Testis (tissue), 3 donors: Measurements from ENCODE around the gene CLNK. TPM values are rescaled to one million over a fixed set of nuclear protein-coding genes. Genes with fewer than 3 reads are reported as not detected.

Experiments
- DNase-seq: peaks from one replicate; pipeline ENCODE4 v3.0.0-alpha.2; 2019
- H3K27ac ChIP-seq, 2 donors: fragments of 200-600 bp; sonication (generic); one replicate each; pipeline ENCODE4 v1.5.1; 2019
- H3K27me3 ChIP-seq: fragments of 200-600 bp; sonication (generic); one replicate; pipeline ENCODE4 v1.5.1; 2019
- H3K36me3 ChIP-seq: fragments of 200-600 bp; sonication (generic); one replicate; pipeline ENCODE4 v1.5.1; 2017; ENCODE audit warnings: low read depth; ENCODE audit errors: missing control alignments
- H3K4me1 ChIP-seq: fragments of 200-600 bp; sonication (generic); one replicate; pipeline ENCODE4 v1.5.1; 2019
- H3K4me3 ChIP-seq, 2 donors: fragments of 200-600 bp; sonication (generic); one replicate each; pipeline ENCODE4 v1.5.1; 2017 to 2019
- H3K9me3 ChIP-seq: fragments of 200-600 bp; sonication (generic); one replicate; pipeline ENCODE4 v1.5.1; 2017
- CTCF ChIP-seq, 3 experiments: fragments of 450-650 bp in 2 of 3; fragments of 200-600 bp in 1 of 3; sonication (generic) in 1 of 3; IDR thresholded peaks; one replicate each; pipeline ENCODE4 v1.5.1; 2016 to 2019; ENCODE audit warnings: antibody characterized with exemption in 3 of 3, mild to moderate bottlenecking in 2 of 3, moderate library complexity in 1 of 3
- POLR2A ChIP-seq: fragments of 450-650 bp; IDR thresholded peaks from one replicate; pipeline ENCODE4 v1.6.1; 2017; ENCODE audit warnings: antibody characterized with exemption, mild to moderate bottlenecking, moderate library complexity
- WGBS, 2 donors: methylation state at CpG; one replicate each; pipeline ENCODE4 v1.1.5; 2018; 5-methylcytosine and 5-hydroxymethylcytosine counted together
- intact Hi-C: fragments of 100-400 bp; cut with DNase I; formaldehyde crosslinking; loops from one replicate; pipeline ENCODE4 v1.15.1; 2023; ENCODE audit warnings: low total_unique reads
- polyA plus RNA-seq: library from polyadenylated mRNA; stranded (reverse); fragments of 350-450 nt; fragmentation: Illumina TruSeq; extraction: RNeasy Lipid Tissue Mini Kit (QIAGEN cat#74804); gene quantifications from one replicate; pipeline ENCODE4 v1.2.3, GENCODE V29; 2014; ENCODE audit warnings: low read depth, low replicate concordance; ENCODE audit not compliant: insufficient read depth
- total RNA-seq, 2 donors: library from RNA; depleted of rRNA; stranded (reverse); fragments of >200 nt; gene quantifications; one replicate each; pipeline ENCODE4 v1.2.3, GENCODE V29; 2016

CLNK gene
- total and polyA plus RNA-seq, 3 donors from 2014 or later: 0.12 to 0.94 TPM; not detected in 1

GRCh38 chr4:10640561-10641201, 43.9 kb downstream of the CLNK start:
- H3K36me3 ChIP-seq: no peaks in the 10 kb centered on the region
- DNase-seq: no peak
- H3K27me3 ChIP-seq: no peaks in the 10 kb centered on the region
- intact Hi-C loops: no loop called here
- no peak for TF ChIP-seq CTCF (IDR thresholded peaks at IDR 0.05)
- TF ChIP-seq POLR2A: no peak
- no peak overlapping the region for H3K4me3 ChIP-seq
- no peaks in the 10 kb centered on the region for H3K9me3 ChIP-seq
- H3K4me1 ChIP-seq: peaks cover 12% of the 10 kb centered on the region
- WGBS, 2 donors: 63 to 68% methylated on average over 5 of the region's 5 CpGs
- H3K27ac ChIP-seq: no peak overlapping the region

- WGBS, 2 donors: 92 to 98% methylated on average over 2 of the region's 2 CpGs
- Histone ChIP-seq H3K4me1 (peaks cover 12% of the 10 kb centered on the region), H3K27ac (no peak overlapping the region), H3K9me3 (no peaks in the 10 kb centered on the region), H3K27me3 (no peaks in the 10 kb centered on the region), H3K36me3 (no peaks in the 10 kb centered on the region), H3K4me3 (no peak overlapping the region)
- no peak for DNase-seq
- TF ChIP-seq CTCF (IDR thresholded peaks at IDR 0.05) (no peak), POLR2A (no peak)
- intact Hi-C loops: no loop called here
These were observed 44.9 kb downstream of the CLNK start for GRCh38 chr4:10639664-10640063.

GRCh38 chr4:10639100-10639499, 45.5 kb downstream of the CLNK start:
- Histone ChIP-seq H3K36me3 (no peaks in the 10 kb centered on the region), H3K27me3 (no peaks in the 10 kb centered on the region), H3K9me3 (no peaks in the 10 kb centered on the region), H3K4me3 (no peak overlapping the region), H3K27ac (no peak overlapping the region), H3K4me1 (peaks cover 12% of the 10 kb centered on the region)
- WGBS, 2 donors: 97 to 100% methylated on average over 1 of the region's 1 CpG
- no peak for DNase-seq
- intact Hi-C loops: no loop called here
- TF ChIP-seq POLR2A (no peak), CTCF (IDR thresholded peaks at IDR 0.05) (no peak)

GRCh38 chr4:10635091-10635490, 49.5 kb downstream of the CLNK start:
- no peaks in the 10 kb centered on the region for H3K9me3 ChIP-seq
- H3K4me1 ChIP-seq: peaks cover 12% of the 10 kb centered on the region
- intact Hi-C loops: no loop called here
- no peaks in the 10 kb centered on the region for H3K36me3 ChIP-seq
- no peak for DNase-seq
- WGBS, 2 donors: 47 to 69% methylated on average over 6 of the region's 6 CpGs
- H3K27me3 ChIP-seq: no peaks in the 10 kb centered on the region
- no peak overlapping the region for H3K27ac ChIP-seq
- TF ChIP-seq CTCF (IDR thresholded peaks at IDR 0.05) (no peak), POLR2A (no peak)
- no peak overlapping the region for H3K4me3 ChIP-seq

- Histone ChIP-seq H3K4me3 (no peak overlapping the region), H3K36me3 (no peaks in the 10 kb centered on the region), H3K9me3 (no peaks in the 10 kb centered on the region), H3K27me3 (no peaks in the 10 kb centered on the region), H3K4me1 (peaks cover 5% of the 10 kb centered on the region), H3K27ac (no peak overlapping the region)
- intact Hi-C loops: no loop called here
- 72 to 88% methylated on average over 4 of the region's 4 CpGs for WGBS, 2 donors
- TF ChIP-seq CTCF (IDR thresholded peaks at IDR 0.05): no peak
- no peak for TF ChIP-seq POLR2A
- no peak for DNase-seq
These were observed 55.2 kb downstream of the CLNK start for GRCh38 chr4:10629394-10629793.
